Central memory CD4-positive, alpha-beta T cell (primary cell): Measurements from ENCODE around the gene TAF13.
"Not testable (repeated sequence)": the region's sequence is repeated elsewhere in the genome, so short reads cannot be mapped to it uniquely, and the experiment has no call there.

ENCODE experiments used
- DNase-seq: peaks from one replicate; pipeline ENCODE4 v3.0.0; 2022

TAF13 gene

GRCh38 chr1:109045595-109045994 lies 30.2 kb downstream of the TAF13 start:
- DNase-seq, result no peak

DNA sequence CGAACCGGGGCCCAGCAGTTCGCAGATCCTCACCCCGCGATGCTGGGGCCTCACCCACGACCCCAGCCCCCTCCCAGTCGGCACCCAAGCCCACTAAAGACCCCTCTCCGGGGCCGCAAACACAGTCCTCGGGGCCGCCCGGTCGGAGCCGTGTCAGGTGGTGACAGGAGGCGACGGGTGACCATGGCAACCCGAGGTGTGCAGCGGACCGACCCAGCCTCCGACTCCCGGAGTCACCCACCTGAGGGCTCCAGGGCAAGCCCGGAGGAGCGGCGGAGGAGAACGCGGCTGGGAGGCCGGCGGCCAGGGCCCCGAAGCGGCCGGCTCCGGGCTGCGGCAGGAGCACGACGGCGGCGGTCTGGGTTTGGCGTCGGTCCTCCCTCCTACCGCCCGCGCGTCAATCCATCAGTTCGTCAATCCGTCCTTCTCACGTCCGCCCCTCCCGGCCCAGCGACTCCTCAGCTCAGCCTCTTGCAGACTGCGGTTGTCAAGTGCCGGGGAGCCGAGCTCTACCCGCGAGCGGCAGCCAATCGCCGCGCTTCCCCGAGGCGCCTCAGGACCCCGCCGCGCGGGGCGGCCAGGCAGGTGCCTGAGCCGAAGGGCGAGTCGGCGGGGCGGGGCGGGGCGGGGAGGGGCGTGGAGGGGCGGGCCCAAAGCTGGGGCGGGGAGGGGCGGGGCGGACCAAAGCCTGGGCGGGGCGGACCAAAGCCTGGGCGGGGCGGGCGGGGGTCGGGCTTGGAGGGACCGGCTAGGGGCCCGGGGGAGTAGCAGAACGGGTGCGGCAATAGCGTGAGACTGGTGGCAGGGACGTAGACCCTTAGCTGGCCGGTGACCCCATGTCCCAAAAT lies 34.0 kb downstream of the TAF13 start, which contains the start of gene WDR47:
Gene WDR47, minus strand, starts transcription at position 482 of the 848 bp plus-strand sequence. CDS start 18,590 bp downstream, outside the sequence.
- DNase-seq, result peak; percentile 97

DNA sequence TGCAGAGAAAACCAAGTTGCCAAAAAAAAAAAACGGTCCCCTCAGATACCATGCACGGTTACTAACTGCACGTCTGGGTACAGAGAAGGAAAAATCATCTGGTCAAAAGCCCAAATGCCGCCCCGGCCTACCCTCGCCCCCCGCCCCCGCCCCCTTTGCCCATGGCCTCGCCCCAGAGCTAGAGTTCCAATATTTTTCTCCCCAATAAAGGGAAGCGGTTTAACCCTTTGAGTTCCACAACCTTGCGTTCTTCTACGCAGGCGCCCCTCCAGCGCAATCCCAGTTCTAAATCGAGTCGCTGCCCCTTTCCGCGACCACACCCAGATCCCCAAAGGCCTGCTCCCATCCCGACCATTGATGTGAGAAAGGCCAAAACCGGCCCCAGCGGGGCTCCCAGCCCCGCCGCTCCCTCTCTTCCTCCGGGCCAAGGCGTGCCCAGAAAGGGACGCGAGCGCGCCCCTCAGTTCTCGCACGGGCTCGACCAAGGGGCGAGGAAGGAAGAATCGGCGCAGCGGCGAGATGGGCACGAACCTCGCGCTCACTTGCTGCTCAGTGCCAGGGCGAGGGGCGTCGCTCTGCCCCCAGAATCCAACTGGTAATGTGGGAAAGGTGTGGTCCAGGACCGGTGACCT lies 34.7 kb downstream of the TAF13 start:
- no peak for DNase-seq

GRCh38 chr1:109040627-109040988 lies 35.2 kb downstream of the TAF13 start:
- no peak for DNase-seq

DNA sequence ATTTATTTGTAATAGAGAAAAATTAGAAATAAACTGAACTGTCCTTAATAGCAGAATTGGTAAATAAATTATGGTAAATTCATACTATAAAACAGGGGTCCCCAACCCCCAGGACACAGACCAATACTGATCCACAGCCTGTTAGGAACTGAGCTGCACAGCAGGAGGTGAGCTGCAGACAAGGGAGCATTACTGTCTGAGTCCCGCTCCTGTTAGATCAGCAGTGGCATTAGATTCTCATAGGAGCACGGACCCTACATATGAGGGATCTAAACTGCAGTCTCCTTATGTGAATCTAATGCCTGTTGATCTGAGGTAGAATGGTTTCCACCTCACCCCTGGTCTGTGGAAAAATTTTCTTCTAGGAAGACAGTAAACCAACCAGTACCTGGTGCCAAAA lies 41.4 kb downstream of the TAF13 start:
- DNase-seq, result no peak

GRCh38 chr1:109029493-109029892 lies 46.3 kb downstream of the TAF13 start:
- DNase-seq, result not testable (repeated sequence)

DNA sequence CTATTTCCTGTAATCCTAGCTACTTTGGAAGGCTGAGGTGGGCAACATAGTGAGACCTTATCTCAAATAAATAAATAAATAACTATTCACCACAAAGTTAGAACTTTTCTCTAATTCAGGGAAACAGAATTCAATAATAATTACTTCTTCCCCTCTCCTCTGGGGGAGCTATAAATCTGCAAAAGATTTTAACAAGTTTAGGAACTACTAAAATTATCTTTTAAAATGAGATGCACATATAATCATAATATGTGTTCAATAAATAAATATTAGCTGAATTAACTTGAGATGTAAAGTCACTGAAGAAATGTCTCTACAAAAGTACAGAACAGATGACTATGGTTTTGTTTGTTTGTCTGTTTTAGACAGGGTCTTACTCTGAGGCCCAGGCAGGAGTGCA lies 48.0 kb downstream of the TAF13 start:
- no peak for DNase-seq

DNA sequence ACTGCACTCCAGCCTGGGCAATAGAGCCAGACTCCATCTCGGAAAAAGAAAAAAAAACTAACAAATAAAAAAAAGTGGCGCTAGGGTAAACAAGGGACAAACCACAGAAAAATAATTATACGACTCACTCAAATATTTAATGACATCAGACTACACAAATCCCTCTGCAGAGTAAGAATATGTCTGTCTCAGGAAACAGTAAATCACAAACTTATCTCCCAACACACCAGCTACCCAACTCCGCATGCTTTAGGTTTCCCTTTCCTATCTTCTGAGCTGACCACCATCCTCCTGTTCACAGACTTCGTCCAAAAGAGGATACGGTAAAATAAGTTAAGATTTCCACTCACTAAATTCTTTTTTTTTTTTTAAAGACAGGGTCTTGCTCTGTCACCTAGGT lies 50.1 kb downstream of the TAF13 start:
- no peak for DNase-seq

GRCh38 chr1:109024646-109025045 lies 51.2 kb downstream of the TAF13 start:
- DNase-seq, result no peak

DNA sequence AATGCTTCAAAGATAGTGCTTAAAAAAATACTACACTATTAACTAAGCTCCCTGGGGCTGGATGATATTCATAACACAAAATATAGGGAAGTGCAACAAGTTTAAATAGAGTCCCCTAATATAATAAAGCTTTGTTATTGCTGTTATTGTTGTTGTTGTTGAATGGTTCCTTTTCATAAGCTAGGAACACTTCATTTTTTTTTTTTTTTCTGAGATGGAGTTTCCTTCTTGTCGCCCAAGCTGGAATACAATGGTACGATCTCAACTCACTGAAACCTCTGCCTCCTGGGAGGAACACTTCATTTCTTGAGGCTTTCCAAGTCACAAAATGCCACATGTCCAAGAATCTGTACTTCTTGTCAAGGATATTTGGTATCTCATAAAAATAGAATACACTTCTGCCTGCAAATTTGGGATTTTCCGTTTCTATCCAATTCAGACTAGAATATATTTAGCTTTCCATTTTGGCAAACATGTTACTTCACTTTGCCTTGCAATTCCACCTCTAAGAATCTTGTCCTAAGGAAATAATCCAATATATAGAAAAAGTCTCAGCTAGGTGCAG lies 55.0 kb downstream of the TAF13 start:
- DNase-seq, result no peak

- DNase-seq, result not testable (repeated sequence)
These were observed 58.1 kb downstream of the TAF13 start for GRCh38 chr1:109017719-109018118.

DNA sequence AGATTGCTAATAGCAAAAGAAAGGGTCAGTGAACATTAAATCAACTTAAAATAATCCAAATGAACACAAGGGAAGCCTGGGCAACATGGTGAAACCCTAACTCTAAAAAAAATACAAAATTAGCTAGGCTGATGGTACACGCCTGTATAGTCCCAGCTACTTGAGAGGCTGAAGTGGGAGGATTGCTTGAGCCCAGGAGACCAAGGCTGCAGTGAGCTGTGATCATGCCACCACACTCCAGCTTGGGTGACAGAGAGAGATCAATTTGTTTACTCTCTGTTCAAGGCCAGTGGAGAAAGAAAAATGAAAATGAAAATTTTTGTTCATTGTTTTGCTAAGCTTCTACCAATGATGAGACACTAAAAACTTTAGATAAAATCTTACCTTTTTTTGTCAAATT lies 58.7 kb downstream of the TAF13 start:
- no peak for DNase-seq
